ENCODE results near the gene KCNJ6. TPM values are rescaled to one million over a fixed set of nuclear protein-coding genes. Genes with fewer than 3 reads are reported as not detected.

The KCNJ6 gene
- total RNA-seq, 1 experiment from 2014 or later, result not detected

- DNase-seq (ENCODE audit: low read depth, low spot score) (no peak), ATAC-seq (no peak)
- no peaks in the 10 kb centered on the region for H3K27me3 ChIP-seq (ENCODE audit: control insufficient read depth, insufficient read depth, low read length)
- no peaks in the 10 kb centered on the region for H3K4me1 ChIP-seq (ENCODE audit: control insufficient read depth, insufficient read depth, low read length)
- intact Hi-C loops (cut with micrococcal nuclease; ENCODE audit: unreplicated experiment) (no loop called here), in situ Hi-C loops (cut with HindIII; ENCODE audit: low pct_unique_long_range_greater_than_20kb, low sequenced_read_pairs) (no loop called here)
- H3K27ac ChIP-seq (ENCODE audit: low read length), result no peak overlapping the region
- BruUV-seq (replicated peaks), result no TSS peak
- H3K36me3 ChIP-seq (ENCODE audit: control insufficient read depth, insufficient read depth, low read length), result no peaks in the 10 kb centered on the region
- TF ChIP-seq CTCF (IDR thresholded peaks at IDR 0.05) (no peak), SIN3A (IDR thresholded peaks at IDR 0.05; ENCODE audit: borderline replicate concordance, insufficient read depth, low read depth, low read length) (no peak), POLR2AphosphoS5 (IDR thresholded peaks at IDR 0.05; ENCODE audit: low read depth, low read length) (no peak), TCF7L2 (IDR thresholded peaks at IDR 0.05; ENCODE audit: low read depth, low read length) (no peak), REST (IDR thresholded peaks at IDR 0.05; ENCODE audit: insufficient read depth in 1 of 2, low read depth in 2 of 2, low read length in 1 of 2) (no peak)
- no peak overlapping the region for H3K4me3 ChIP-seq (ENCODE audit: low read depth in 2 of 2, low read length in 2 of 2)
- CTCF ChIA-PET, result no interaction called here
- POLR2A ChIA-PET, result no interaction called here
- H3K9me3 ChIP-seq (ENCODE audit: control insufficient read depth, insufficient read depth, low read depth, low read length), result no peaks in the 10 kb centered on the region
These were observed 309.7 kb downstream of the KCNJ6 start for GRCh38 chr21:37606549-37606948.

GRCh38 chr21:37605006-37605405, 311.3 kb downstream of the KCNJ6 start:
- TF ChIP-seq TCF7L2 (IDR thresholded peaks at IDR 0.05; ENCODE audit: low read depth, low read length), result no peak
- no peak for TF ChIP-seq REST (IDR thresholded peaks at IDR 0.05; ENCODE audit: insufficient read depth in 1 of 2, low read depth in 2 of 2, low read length in 1 of 2)
- no peak for TF ChIP-seq POLR2AphosphoS5 (IDR thresholded peaks at IDR 0.05; ENCODE audit: low read depth, low read length)
- TF ChIP-seq SIN3A (IDR thresholded peaks at IDR 0.05; ENCODE audit: borderline replicate concordance, insufficient read depth, low read depth, low read length), result no peak
- TF ChIP-seq CTCF (IDR thresholded peaks at IDR 0.05), result no peak
- Histone ChIP-seq H3K27ac (ENCODE audit: low read length) (no peak overlapping the region), H3K36me3 (ENCODE audit: control insufficient read depth, insufficient read depth, low read length) (no peaks in the 10 kb centered on the region), H3K27me3 (ENCODE audit: control insufficient read depth, insufficient read depth, low read length) (no peaks in the 10 kb centered on the region), H3K9me3 (ENCODE audit: control insufficient read depth, insufficient read depth, low read depth, low read length) (no peaks in the 10 kb centered on the region), H3K4me1 (ENCODE audit: control insufficient read depth, insufficient read depth, low read length) (no peaks in the 10 kb centered on the region), H3K4me3 (ENCODE audit: low read depth in 2 of 2, low read length in 2 of 2) (no peak overlapping the region)
- no TSS peak for BruUV-seq (replicated peaks)
- CTCF ChIA-PET, result no interaction called here
- ATAC-seq (no peak), DNase-seq (ENCODE audit: low read depth, low spot score) (no peak)
- intact Hi-C loops (cut with micrococcal nuclease; ENCODE audit: unreplicated experiment), result no loop called here
- in situ Hi-C loops (cut with HindIII; ENCODE audit: low pct_unique_long_range_greater_than_20kb, low sequenced_read_pairs), result no loop called here
- POLR2A ChIA-PET, result no interaction called here
